H9 (cell line): ENCODE measurements around the gene ELANE. TPM values are rescaled to one million over a fixed set of nuclear protein-coding genes. Genes with fewer than 3 reads are reported as not detected.

ENCODE experiments used
- DNase-seq: peaks from one replicate; pipeline ENCODE4 v3.0.0-alpha.2; 2017
- H2AFZ ChIP-seq: one replicate; pipeline ENCODE4 v1.6.1; 2013; ENCODE audit warnings: mild to moderate bottlenecking, low read length, control low read depth, moderate library complexity
- H2AK5ac ChIP-seq: 2 replicates; pipeline ENCODE4 v1.6.1; 2013; ENCODE audit warnings: low read length, control low read depth, mixed read lengths; ENCODE audit not compliant: insufficient read length
- H2BK120ac ChIP-seq: one replicate; pipeline ENCODE4 v1.6.1; 2013; ENCODE audit warnings: low read depth, mild to moderate bottlenecking, low read length, control low read depth, inconsistent platforms; ENCODE audit not compliant: poor library complexity, severe bottlenecking
- H2BK12ac ChIP-seq: 2 replicates; pipeline ENCODE4 v1.6.1; 2013; ENCODE audit warnings: low read length, control low read depth, mixed read lengths, low read depth; ENCODE audit not compliant: insufficient read length
- H2BK15ac ChIP-seq: 2 replicates; pipeline ENCODE4 v1.6.1; 2013; ENCODE audit warnings: low read depth, low read length, control low read depth
- H2BK20ac ChIP-seq: one replicate; pipeline ENCODE4 v1.6.1; 2013; ENCODE audit warnings: low read depth, mild to moderate bottlenecking, low read length, control low read depth, inconsistent platforms; ENCODE audit not compliant: poor library complexity, severe bottlenecking
- H2BK5ac ChIP-seq: 2 replicates; pipeline ENCODE4 v1.6.1; 2013; ENCODE audit warnings: low read length, control low read depth, mixed read lengths; ENCODE audit not compliant: insufficient read length
- H3K14ac ChIP-seq: 2 replicates; pipeline ENCODE4 v1.6.1; 2013; ENCODE audit warnings: low read length, control low read depth; ENCODE audit not compliant: insufficient read depth
- H3K18ac ChIP-seq: 2 replicates; pipeline ENCODE4 v1.6.1; 2013; ENCODE audit warnings: low read depth, mild to moderate bottlenecking, mixed read lengths, low read length, control low read depth; ENCODE audit not compliant: insufficient read length
- H3K23ac ChIP-seq: 2 replicates; pipeline ENCODE4 v1.6.1; 2013; ENCODE audit warnings: low read length, control low read depth, mixed read lengths, low read depth; ENCODE audit not compliant: insufficient read length
- H3K23me2 ChIP-seq: 2 replicates; pipeline ENCODE4 v1.6.1; 2013; ENCODE audit warnings: low read depth, mild to moderate bottlenecking, mixed read lengths, low read length, control low read depth; ENCODE audit not compliant: insufficient read length, poor library complexity, severe bottlenecking
- H3K27ac ChIP-seq: 2 replicates; pipeline ENCODE4 v1.5.1; 2013; ENCODE audit warnings: low read length, control low read depth, mixed read lengths, low read depth; ENCODE audit not compliant: insufficient read length
- H3K27me3 ChIP-seq: 2 replicates; pipeline ENCODE4 v1.6.1; 2013; ENCODE audit warnings: low read length, control low read depth, inconsistent platforms; ENCODE audit not compliant: insufficient read depth
- H3K4ac ChIP-seq: 2 replicates; pipeline ENCODE4 v1.6.1; 2013; ENCODE audit warnings: low read depth, mild to moderate bottlenecking, control low read depth, inconsistent platforms, low read length, moderate library complexity
- H3K4me1 ChIP-seq: 2 replicates; pipeline ENCODE4 v1.6.1; 2013; ENCODE audit warnings: low read length, control low read depth, inconsistent platforms; ENCODE audit not compliant: insufficient read depth
- H3K4me2 ChIP-seq: 2 replicates; pipeline ENCODE4 v1.6.1; 2013; ENCODE audit warnings: low read length, control low read depth, mixed read lengths; ENCODE audit not compliant: insufficient read length, insufficient read depth
- H3K56ac ChIP-seq: 2 replicates; pipeline ENCODE4 v1.6.1; 2013; ENCODE audit warnings: low read depth, mild to moderate bottlenecking, mixed read lengths, low read length, control low read depth; ENCODE audit not compliant: insufficient read length
- H3K79me1 ChIP-seq: 2 replicates; pipeline ENCODE4 v1.6.1; 2013; ENCODE audit warnings: low read depth, mild to moderate bottlenecking, moderate library complexity, low read length, control low read depth, inconsistent platforms; ENCODE audit not compliant: insufficient read depth, poor library complexity, severe bottlenecking
- H3K79me2 ChIP-seq: 2 replicates; pipeline ENCODE4 v1.6.1; 2013; ENCODE audit warnings: low read length, control low read depth, inconsistent platforms; ENCODE audit not compliant: insufficient read depth
- H3K9ac ChIP-seq: 2 replicates; pipeline ENCODE4 v1.6.1; 2013; ENCODE audit warnings: low read length, control low read depth, mixed read lengths; ENCODE audit not compliant: insufficient read length; ENCODE audit errors: extremely low read depth
- H3K9me3 ChIP-seq: one replicate; pipeline ENCODE4 v1.6.1; 2013; ENCODE audit warnings: low read depth, low read length, inconsistent platforms; ENCODE audit not compliant: control insufficient read depth
- H3T11ph ChIP-seq: one replicate; pipeline ENCODE4 v1.6.1; 2013; ENCODE audit warnings: mild to moderate bottlenecking, low read length, control low read depth, inconsistent platforms
- H4K20me1 ChIP-seq: one replicate; pipeline ENCODE4 v1.6.1; 2013; ENCODE audit not compliant: control insufficient read depth, insufficient read length, insufficient read depth
- H4K5ac ChIP-seq: 2 replicates; pipeline ENCODE4 v1.6.1; 2013; ENCODE audit warnings: low read depth, mild to moderate bottlenecking, mixed read lengths, low read length, control low read depth; ENCODE audit not compliant: insufficient read length
- H4K8ac ChIP-seq: replicated peaks from 2 replicates; pipeline ENCODE4 v1.6.1; 2013; ENCODE audit warnings: low read length, control low read depth, mixed read lengths, low read depth; ENCODE audit not compliant: insufficient read length
- H4K91ac ChIP-seq: 2 replicates; pipeline ENCODE4 v1.6.1; 2013; ENCODE audit warnings: low read depth, mild to moderate bottlenecking, moderate library complexity, mixed read lengths, low read length, control low read depth; ENCODE audit not compliant: insufficient read length
- H3K27ac Mint-ChIP-seq, 3 experiments: 2 replicates in 2 of 3; 3 replicates in 1 of 3; pipeline ENCODE4 v1.8.0; 2020 to 2021; ENCODE audit warnings: mixed read lengths in 3 of 3, mild to moderate bottlenecking in 1 of 3, moderate library complexity in 1 of 3
- H3K27me3 Mint-ChIP-seq: 2 replicates; pipeline ENCODE4 v1.8.0; 2021; ENCODE audit warnings: low read depth, mild to moderate bottlenecking, moderate library complexity, mixed read lengths
- H3K36me3 Mint-ChIP-seq, 3 experiments: 2 replicates in 2 of 3; 3 replicates in 1 of 3; pipeline ENCODE4 v1.8.0; 2020 to 2021; ENCODE audit warnings: low read depth in 3 of 3, mixed read lengths in 3 of 3; ENCODE audit not compliant: insufficient read depth in 1 of 3
- H3K4me1 Mint-ChIP-seq, 2 experiments: 2 replicates each; pipeline ENCODE4 v1.8.0; 2020; ENCODE audit warnings: mixed read lengths in 2 of 2
- H3K4me3 Mint-ChIP-seq, 2 experiments: 2 replicates in 1 of 2; 3 replicates in 1 of 2; pipeline ENCODE4 v1.8.0; 2020 to 2021; ENCODE audit warnings: mild to moderate bottlenecking in 2 of 2, mixed read lengths in 2 of 2, moderate library complexity in 1 of 2
- H3K9me3 Mint-ChIP-seq, 2 experiments: 2 replicates in 1 of 2; 3 replicates in 1 of 2; pipeline ENCODE4 v1.8.0; 2020; ENCODE audit warnings: mild to moderate bottlenecking in 2 of 2, mixed read lengths in 2 of 2, moderate library complexity in 1 of 2
- CTCF ChIP-seq: fragments of 200-600 bp; sonication (generic); conservative IDR thresholded peaks from 3 replicates; pipeline ENCODE4 v1.8.0; 2021; ENCODE audit warnings: antibody characterized with exemption, mild to moderate bottlenecking
- WGBS: extraction: QIAGEN DNeasy Blood & Tissue Kit; methylation state at CpG from one replicate; pipeline ENCODE4 v1.1.7; 2013; ENCODE audit warnings: missing lambda C conversion rate, low lambda C conversion rate, mixed read lengths; ENCODE audit not compliant: insufficient read length; ENCODE audit errors: extremely low coverage; 5-methylcytosine and 5-hydroxymethylcytosine counted together
- total RNA-seq: library from RNA; stranded (reverse); gene quantifications from 2 replicates; pipeline ENCODE4 v1.2.1, GENCODE V29; 2021

ELANE gene
- total RNA-seq, 1 experiment from 2014 or later, result not detected

GRCh38 chr19:870963-871401 lies 18.9 kb downstream of the ELANE start:
- H2BK12ac ChIP-seq, result no peak overlapping the region
- H3K4me2 ChIP-seq, result no peak overlapping the region
- H3T11ph ChIP-seq, result no peak overlapping the region
- no peak overlapping the region for H2AK5ac ChIP-seq
- no peak overlapping the region for H2BK20ac ChIP-seq
- H4K91ac ChIP-seq, result no peak overlapping the region
- peaks cover 23 to 54% (median 40%) of the 10 kb centered on the region in 3 experiments for H3K36me3 Mint-ChIP-seq
- no peak overlapping the region for H3K27ac Mint-ChIP-seq
- no peak overlapping the region for H3K4ac ChIP-seq
- no peak overlapping the region for H3K27ac ChIP-seq
- no peak overlapping the region for H4K8ac ChIP-seq
- H3K9ac ChIP-seq, result no peak overlapping the region
- H3K27me3 Mint-ChIP-seq, result no peaks in the 10 kb centered on the region; the same call in 1 of the 2 replicates
- no peak overlapping the region for H2BK5ac ChIP-seq
- no peak overlapping the region for H3K23ac ChIP-seq
- H3K4me3 Mint-ChIP-seq, result no peak overlapping the region
- H3K79me1 ChIP-seq, result no peaks in the 10 kb centered on the region
- no peak overlapping the region for H3K56ac ChIP-seq
- H2AFZ ChIP-seq, result no peak overlapping the region
- no peak for DNase-seq
- WGBS, result no CpG with 5 or more reads among the region's 28 CpGs
- no peaks in the 10 kb centered on the region for H3K79me2 ChIP-seq
- H3K23me2 ChIP-seq, result no peaks in the 10 kb centered on the region
- peaks cover 6 to 7% of the 10 kb centered on the region in 2 experiments for H3K9me3 Mint-ChIP-seq
- no peak overlapping the region for H2BK120ac ChIP-seq
- H3K18ac ChIP-seq, result no peak overlapping the region
- no peaks in the 10 kb centered on the region for H4K20me1 ChIP-seq
- no peaks in the 10 kb centered on the region for H3K9me3 ChIP-seq
- TF ChIP-seq CTCF, result no peak
- no peak overlapping the region for H3K14ac ChIP-seq
- H3K4me1 ChIP-seq, result no peaks in the 10 kb centered on the region
- no peak overlapping the region for H2BK15ac ChIP-seq
- H3K4me1 Mint-ChIP-seq, result peaks cover 6 to 20% of the 10 kb centered on the region in 2 experiments
- H3K27me3 ChIP-seq, result no peaks in the 10 kb centered on the region
- no peak overlapping the region for H4K5ac ChIP-seq
